PC-9 (cell line): ENCODE measurements around the gene SEL1L3. TPM values are rescaled to one million over a fixed set of nuclear protein-coding genes. Genes with fewer than 3 reads are reported as not detected.

Experiments
- BruUV-seq: library from RNA; stranded (reverse); fragments of 400-500 nt; replicated peaks from 2 replicates; lab custom pipeline; 2021; lab: Mats Ljungman, UMichigan
- CTCF ChIA-PET: fragments of 300-600 bp; sonication (Branson Sonifier 250); formaldehyde crosslinking; loops from one replicate; lab custom pipeline; 2022; ENCODE audit warnings: antibody characterized with exemption; lab: Charles Lee
- POLR2A ChIA-PET: fragments of 300-600 bp; sonication (Branson Sonifier 250); formaldehyde crosslinking; loops from one replicate; lab custom pipeline; 2022; ENCODE audit warnings: antibody characterized with exemption; ENCODE audit not compliant: unreplicated experiment; lab: Charles Lee
- DNase-seq, 2 experiments: peaks; one replicate each; pipeline versions ENCODE4 v3.0.0 to v3.0.0-alpha.2; 2015 to 2022; ENCODE audit warnings: mixed read lengths in 1 of 2
- H2AFZ ChIP-seq: fragments of 200-600 bp; sonication (generic); 2 replicates; pipeline ENCODE4 v1.8.1; 2017; ENCODE audit warnings: antibody characterized with exemption
- H3F3A ChIP-seq: fragments of 200-600 bp; sonication (generic); 2 replicates; pipeline ENCODE4 v1.8.1; 2017; ENCODE audit warnings: antibody characterized with exemption, mild to moderate bottlenecking, low read depth; ENCODE audit not compliant: insufficient read depth
- H3K27ac ChIP-seq: fragments of 200-600 bp; sonication (generic); 2 replicates; pipeline ENCODE4 v1.6.1; 2016; ENCODE audit warnings: mixed run types
- H3K27me3 ChIP-seq: fragments of 200-600 bp; sonication (generic); 2 replicates; pipeline ENCODE4 v1.6.1; 2016; ENCODE audit warnings: low read depth, mixed run types; ENCODE audit not compliant: insufficient read depth
- H3K36me3 ChIP-seq: fragments of 200-600 bp; sonication (generic); 2 replicates; pipeline ENCODE4 v1.6.1; 2016; ENCODE audit warnings: low read depth, mixed run types
- H3K4me1 ChIP-seq: fragments of 200-600 bp; sonication (generic); replicated peaks from 2 replicates; pipeline ENCODE4 v1.6.1; 2016; ENCODE audit warnings: mixed run types; ENCODE audit not compliant: insufficient read depth
- H3K4me2 ChIP-seq: fragments of 200-600 bp; sonication (generic); 2 replicates; pipeline ENCODE4 v1.6.1; 2017; ENCODE audit warnings: mixed run types
- H3K4me3 ChIP-seq: fragments of 200-600 bp; sonication (generic); 2 replicates; pipeline ENCODE4 v1.6.1; 2016; ENCODE audit warnings: mixed run types
- H3K79me2 ChIP-seq: fragments of 200-600 bp; sonication (generic); 2 replicates; pipeline ENCODE4 v1.6.1; 2017; ENCODE audit warnings: low read depth, mixed run types
- H3K9me2 ChIP-seq: fragments of 200-600 bp; sonication (generic); 2 replicates; pipeline ENCODE4 v1.8.1; 2017; ENCODE audit warnings: mild to moderate bottlenecking; ENCODE audit not compliant: insufficient read depth
- H3K9me3 ChIP-seq: fragments of 200-600 bp; sonication (generic); 2 replicates; pipeline ENCODE4 v1.8.1; 2016; ENCODE audit warnings: low read depth; ENCODE audit not compliant: insufficient read depth
- H4K20me1 ChIP-seq: fragments of 200-600 bp; sonication (generic); 2 replicates; pipeline ENCODE4 v1.8.1; 2017; ENCODE audit not compliant: insufficient read depth
- CTCF ChIP-seq: fragments of 200-600 bp; sonication (generic); conservative IDR thresholded peaks from 2 replicates; pipeline ENCODE4 v1.6.1; 2017; ENCODE audit warnings: mixed run types, antibody characterized with exemption, mild to moderate bottlenecking, moderate library complexity
- EZH2 ChIP-seq: fragments of 200-600 bp; sonication (generic); IDR thresholded peaks from 2 replicates; pipeline ENCODE4 v1.8.0; 2017; ENCODE audit warnings: antibody characterized with exemption, low read depth
- intact Hi-C: fragments of 100-400 bp; cut with micrococcal nuclease; formaldehyde crosslinking; loops from one replicate; pipeline ENCODE4 v1.10.0; 2022; ENCODE audit not compliant: unreplicated experiment
- total RNA-seq: library from RNA; stranded (reverse); gene quantifications from 2 replicates; pipeline ENCODE4 v1.2.3, GENCODE V29; 2021

Gene SEL1L3
- total RNA-seq, 1 experiment from 2014 or later, result 79.2 TPM

GRCh38 chr4:25821267-25821666 lies 41.5 kb downstream of the SEL1L3 start:
- Histone ChIP-seq H2AFZ (no peak overlapping the region), H3K79me2 (no peaks in the 10 kb centered on the region), H3K4me2 (no peak overlapping the region), H3K9me3 (no peaks in the 10 kb centered on the region), H3K27ac (no peak overlapping the region), H4K20me1 (no peaks in the 10 kb centered on the region), H3K9me2 (no peaks in the 10 kb centered on the region), H3K4me3 (no peak overlapping the region), H3K4me1 (no peaks in the 10 kb centered on the region), H3F3A (no peaks in the 10 kb centered on the region), H3K27me3 (no peaks in the 10 kb centered on the region), H3K36me3 (no peaks in the 10 kb centered on the region)
- ChIA-PET POLR2A (no interaction called here), CTCF (no interaction called here)
- no peak for DNase-seq
- BruUV-seq, result no TSS peak
- intact Hi-C loops, result no loop called here
- TF ChIP-seq EZH2, result no peak
- TF ChIP-seq CTCF, result no peak

- intact Hi-C loops, result no loop called here
- Histone ChIP-seq H3K9me3 (no peaks in the 10 kb centered on the region), H2AFZ (no peak overlapping the region), H3K27me3 (no peaks in the 10 kb centered on the region), H3F3A (no peaks in the 10 kb centered on the region), H3K27ac (no peak overlapping the region), H3K4me2 (no peak overlapping the region), H3K9me2 (no peaks in the 10 kb centered on the region), H3K36me3 (0 out of 2 replicates have a peak, but pooled peaks cover 5% of the 10 kb centered on the region), H3K4me1 (no peaks in the 10 kb centered on the region), H3K4me3 (no peak overlapping the region), H3K79me2 (no peaks in the 10 kb centered on the region), H4K20me1 (no peaks in the 10 kb centered on the region)
- no peak for DNase-seq
- no peak for TF ChIP-seq CTCF
- no peak for TF ChIP-seq EZH2
- ChIA-PET POLR2A (no interaction called here), CTCF (no interaction called here)
- BruUV-seq, result no TSS peak
Observed at GRCh38 chr4:25818876-25819275, 43.9 kb downstream of the SEL1L3 start.

GRCh38 chr4:25818371-25818871 lies 44.4 kb downstream of the SEL1L3 start:
- Histone ChIP-seq H2AFZ (no peak overlapping the region), H3K4me3 (no peak overlapping the region), H3K36me3 (0 out of 2 replicates have a peak, but pooled peaks cover 5% of the 10 kb centered on the region), H4K20me1 (no peaks in the 10 kb centered on the region), H3K9me3 (no peaks in the 10 kb centered on the region), H3K79me2 (no peaks in the 10 kb centered on the region), H3K4me2 (no peak overlapping the region), H3F3A (no peaks in the 10 kb centered on the region), H3K27me3 (no peaks in the 10 kb centered on the region), H3K9me2 (no peaks in the 10 kb centered on the region), H3K27ac (no peak overlapping the region), H3K4me1 (no peaks in the 10 kb centered on the region)
- CTCF ChIA-PET, result no interaction called here
- POLR2A ChIA-PET, result no interaction called here
- DNase-seq, result no peak
- no peak for TF ChIP-seq EZH2
- no peak for TF ChIP-seq CTCF
- BruUV-seq, result no TSS peak
- intact Hi-C loops, result no loop called here
